HG03342 (cell line): ENCODE results near the gene ATP1A2.

Source experiments
- ATAC-seq: cut with Tn5 transposase; IDR thresholded peaks from one replicate; pipeline ENCODE4 v1.9.1; 2021; ENCODE audit warnings: mild to moderate bottlenecking, moderate library complexity; ENCODE audit not compliant: unreplicated experiment

Gene ATP1A2

DNA sequence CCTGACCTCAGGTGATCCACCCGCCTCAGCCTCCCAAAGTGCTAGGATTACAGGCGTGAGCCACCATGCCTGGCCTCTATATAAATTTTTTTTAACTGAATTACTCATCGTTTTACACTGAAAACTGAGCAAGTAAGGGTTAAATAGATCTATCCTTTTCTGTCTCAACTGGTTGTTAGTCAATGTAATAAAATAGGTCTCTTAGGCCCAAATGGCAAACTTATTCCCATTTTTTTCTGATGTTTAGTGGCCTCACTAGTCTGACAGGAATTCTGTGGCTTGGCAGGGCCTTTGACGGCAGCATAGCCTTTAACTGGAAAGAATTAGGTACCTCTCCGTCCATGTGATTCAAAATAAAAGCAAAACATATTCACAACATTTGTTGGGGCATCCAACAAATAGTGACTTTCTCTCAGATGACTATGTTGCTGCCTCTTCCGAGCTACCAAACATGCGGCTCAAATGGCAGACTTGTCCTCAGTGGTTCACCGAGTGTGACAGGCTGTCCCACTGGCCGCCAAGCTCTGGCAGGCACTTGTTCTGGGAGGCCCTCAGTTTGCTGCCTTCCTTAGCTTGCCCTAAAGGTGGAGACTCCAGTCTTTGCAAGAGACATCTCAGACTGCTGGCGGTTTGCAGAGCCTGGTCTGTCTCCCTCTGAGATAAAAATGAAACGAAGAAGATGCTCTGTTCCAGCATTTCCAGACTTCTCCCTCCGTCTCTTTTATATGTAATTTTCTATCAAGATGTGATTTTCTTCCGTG is 53.2 kb downstream of the ATP1A2 start:
- ATAC-seq: no peak

- ATAC-seq: peak; percentile 74
Measured at GRCh38 chr1:160169553-160170399, 54.2 kb downstream of the ATP1A2 start.

DNA sequence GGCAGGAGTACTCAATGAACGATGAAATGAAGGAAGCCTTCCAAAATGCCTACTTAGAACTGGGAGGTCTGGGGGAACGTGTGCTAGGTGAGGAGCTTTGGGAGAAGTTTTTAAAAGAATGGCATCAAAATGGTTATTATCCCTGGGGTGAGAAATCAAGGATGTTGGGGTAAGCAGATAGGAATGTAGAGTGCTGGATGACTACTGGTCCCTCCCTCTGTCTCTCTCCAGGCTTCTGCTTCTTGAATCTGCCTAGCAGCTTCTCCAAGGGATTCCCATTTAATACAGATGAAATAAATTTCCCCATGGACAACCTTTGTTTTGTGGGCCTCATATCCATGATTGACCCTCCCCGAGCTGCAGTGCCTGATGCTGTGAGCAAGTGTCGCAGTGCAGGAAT is 55.8 kb downstream of the ATP1A2 start:
- ATAC-seq: no peak

DNA sequence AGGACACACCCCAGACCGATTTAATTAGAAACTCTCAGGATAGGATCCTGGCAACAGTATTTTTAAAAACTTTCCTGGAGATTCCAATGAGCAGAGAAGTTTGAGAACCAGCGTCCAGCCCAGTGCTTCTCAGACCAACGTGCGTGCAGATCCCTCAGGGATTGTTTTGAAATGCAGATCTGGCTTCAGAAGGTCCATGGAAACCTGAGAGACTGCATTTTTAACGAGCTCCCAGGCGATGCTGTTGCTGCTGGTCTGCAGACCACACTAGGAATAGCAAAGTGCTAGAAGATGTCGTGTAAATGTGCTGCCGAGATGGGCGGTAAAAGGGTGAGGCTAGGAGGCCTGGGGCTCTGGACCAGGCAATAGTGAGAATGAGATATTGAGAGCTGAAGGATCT is 56.4 kb downstream of the ATP1A2 start:
- ATAC-seq: no peak

GRCh38 chr1:160177231-160177630 is 61.7 kb downstream of the ATP1A2 start:
- ATAC-seq: no peak

DNA sequence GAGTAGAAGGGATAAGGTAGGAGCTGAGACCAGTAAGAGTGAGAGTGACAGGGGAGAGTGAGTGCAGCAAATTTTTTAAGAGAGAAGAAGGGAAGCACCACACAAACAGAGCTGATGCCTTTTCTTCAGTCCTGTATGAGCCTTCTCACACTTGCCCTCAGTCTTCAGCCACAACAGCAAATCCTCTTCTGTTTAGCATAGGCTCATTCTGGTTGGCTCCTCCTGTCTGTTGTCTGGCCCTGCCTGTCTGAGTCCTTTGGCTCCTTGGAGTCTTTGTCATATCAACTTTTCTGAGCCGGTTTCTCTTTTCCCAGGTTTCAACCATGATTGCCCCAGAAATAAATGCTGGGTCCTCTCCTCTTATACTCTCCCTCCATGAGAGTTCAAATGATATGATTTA is 62.1 kb downstream of the ATP1A2 start:
- ATAC-seq: no peak

- no peak for ATAC-seq
Measured at GRCh38 chr1:160178731-160179130, 63.2 kb downstream of the ATP1A2 start.

DNA sequence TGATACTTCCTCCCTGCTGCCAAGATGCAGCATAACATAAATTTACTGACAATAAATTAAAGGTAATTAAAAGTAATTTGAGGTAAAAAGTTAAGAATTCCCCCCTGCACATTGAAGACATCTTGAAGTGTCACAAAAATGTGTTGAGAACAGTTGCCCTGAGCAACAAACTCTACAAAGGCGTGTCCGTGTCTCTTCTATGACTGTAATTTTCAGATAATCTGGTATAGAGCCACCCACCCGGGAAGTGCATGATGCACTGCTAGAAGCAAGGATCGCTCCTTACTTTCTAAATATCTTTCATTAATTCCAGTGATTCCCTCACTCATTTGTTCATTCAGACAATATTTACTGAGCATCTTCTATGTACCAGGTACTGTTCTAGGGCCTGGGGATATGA is 63.8 kb downstream of the ATP1A2 start:
- ATAC-seq: no peak

DNA sequence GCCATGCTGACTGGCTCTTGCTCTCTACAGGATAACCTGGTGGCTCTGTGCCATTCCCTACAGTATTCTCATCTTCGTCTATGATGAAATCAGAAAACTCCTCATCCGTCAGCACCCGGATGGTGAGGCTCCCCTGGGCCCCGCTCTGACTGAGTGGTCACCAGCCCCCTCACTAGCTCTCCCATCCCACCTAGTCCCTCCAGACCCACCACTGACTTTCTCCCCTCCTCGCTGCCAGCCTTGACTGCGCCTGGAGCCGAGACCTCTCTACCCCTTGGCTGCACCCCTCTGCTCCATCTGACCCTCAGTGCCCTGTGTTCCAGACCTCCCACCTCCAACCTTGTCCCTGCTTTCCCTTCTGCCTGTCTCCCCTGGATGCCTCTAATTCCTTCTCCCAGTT is 70.7 kb downstream of the ATP1A2 start:
- no peak for ATAC-seq

- no peak for ATAC-seq
Measured at GRCh38 chr1:160186729-160187128, 71.2 kb downstream of the ATP1A2 start.

GRCh38 chr1:160187407-160187806 is 71.8 kb downstream of the ATP1A2 start:
- ATAC-seq: no peak

- ATAC-seq: no peak
Measured at GRCh38 chr1:160188341-160188740, 72.8 kb downstream of the ATP1A2 start.

GRCh38 chr1:160189649-160190625 is 74.4 kb downstream of the ATP1A2 start, which contains the start of gene CASQ1:
CASQ1 (plus strand) TSS chr1:160190575; CDS start chr1:160190752, 177 bp downstream.
- no peak for ATAC-seq

- ATAC-seq: no peak
Measured at GRCh38 chr1:160191756-160192155, 76.2 kb downstream of the ATP1A2 start.

DNA sequence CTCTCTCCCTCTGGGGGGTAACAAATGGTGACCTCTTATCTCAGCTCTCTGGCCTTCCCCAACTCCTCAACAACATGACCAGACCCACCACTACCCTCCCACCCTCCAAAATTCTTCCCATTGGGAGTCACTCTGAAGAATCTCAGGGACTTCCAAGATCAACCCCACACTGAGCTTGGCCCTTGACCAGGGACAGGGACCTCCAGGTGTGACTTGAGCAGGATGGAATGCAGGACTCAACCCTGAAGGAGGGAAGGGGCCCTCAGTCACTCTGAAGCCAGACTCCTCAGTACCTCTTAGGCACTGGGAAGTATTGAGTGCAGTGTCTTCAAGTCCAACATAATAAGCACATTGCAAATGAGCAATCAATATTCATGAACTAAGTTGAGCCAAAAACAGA is 76.7 kb downstream of the ATP1A2 start:
- ATAC-seq: no peak
